ENCODE results near the gene ZSCAN18. TPM values are rescaled to one million over a fixed set of nuclear protein-coding genes. Genes with fewer than 3 reads are reported as not detected.

ZSCAN18 gene
- total RNA-seq, 2 donors from 2014 or later = 108 to 146 TPM

DNA sequence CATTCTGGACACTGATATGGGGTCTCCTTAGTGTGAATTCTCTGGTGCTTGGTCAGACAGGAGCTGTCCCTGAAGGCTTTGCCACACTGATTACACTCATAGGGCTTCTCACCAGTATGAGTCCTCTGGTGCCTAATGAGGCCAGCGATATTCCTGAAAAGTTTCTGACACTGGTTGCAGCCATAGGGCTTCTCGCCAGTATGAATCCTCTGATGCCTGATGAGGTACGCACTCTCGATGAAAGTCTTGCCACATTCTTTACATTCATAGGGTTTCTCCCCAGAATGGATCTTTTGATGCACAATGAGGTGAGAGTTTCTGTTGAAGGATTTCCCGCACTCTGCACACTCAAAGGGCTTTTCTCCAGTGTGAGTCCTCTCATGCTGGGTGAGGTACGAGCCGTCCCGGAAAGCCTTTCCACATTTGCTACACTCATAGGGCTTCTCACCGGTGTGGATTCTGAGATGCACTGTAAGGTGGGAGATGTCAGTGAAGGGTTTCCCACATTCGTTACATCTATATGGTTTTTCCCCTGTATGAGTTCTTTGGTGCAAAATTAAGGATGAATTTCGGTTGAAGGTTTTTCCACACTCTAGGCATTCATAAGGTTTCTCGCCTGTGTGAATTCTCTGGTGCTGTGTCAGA is 30.1 kb upstream of the ZSCAN18 start:
- intact Hi-C loops (cut with DNase I) = no loop called here
- Histone ChIP-seq H3K9me3 (peaks cover 18% of the 10 kb centered on the region), H3K36me3 (peaks cover 18 to 45% of the 10 kb centered on the region in 2 donors), H3K27me3 (replicated peaks; ENCODE audit: insufficient read depth) (no peaks in the 10 kb centered on the region), H3K4me1 (replicated peaks) (no peaks in the 10 kb centered on the region), H3K4me3 (no peak overlapping the region), H3K27ac (no peak overlapping the region)
- 97% methylated on average over 12 of the region's 12 CpGs for WGBS
- TF ChIP-seq POLR2AphosphoS5 (IDR thresholded peaks at IDR 0.05) (no peak), POLR2A (IDR thresholded peaks at IDR 0.05) (no peak)
- TF ChIP-seq, protein P1, sequence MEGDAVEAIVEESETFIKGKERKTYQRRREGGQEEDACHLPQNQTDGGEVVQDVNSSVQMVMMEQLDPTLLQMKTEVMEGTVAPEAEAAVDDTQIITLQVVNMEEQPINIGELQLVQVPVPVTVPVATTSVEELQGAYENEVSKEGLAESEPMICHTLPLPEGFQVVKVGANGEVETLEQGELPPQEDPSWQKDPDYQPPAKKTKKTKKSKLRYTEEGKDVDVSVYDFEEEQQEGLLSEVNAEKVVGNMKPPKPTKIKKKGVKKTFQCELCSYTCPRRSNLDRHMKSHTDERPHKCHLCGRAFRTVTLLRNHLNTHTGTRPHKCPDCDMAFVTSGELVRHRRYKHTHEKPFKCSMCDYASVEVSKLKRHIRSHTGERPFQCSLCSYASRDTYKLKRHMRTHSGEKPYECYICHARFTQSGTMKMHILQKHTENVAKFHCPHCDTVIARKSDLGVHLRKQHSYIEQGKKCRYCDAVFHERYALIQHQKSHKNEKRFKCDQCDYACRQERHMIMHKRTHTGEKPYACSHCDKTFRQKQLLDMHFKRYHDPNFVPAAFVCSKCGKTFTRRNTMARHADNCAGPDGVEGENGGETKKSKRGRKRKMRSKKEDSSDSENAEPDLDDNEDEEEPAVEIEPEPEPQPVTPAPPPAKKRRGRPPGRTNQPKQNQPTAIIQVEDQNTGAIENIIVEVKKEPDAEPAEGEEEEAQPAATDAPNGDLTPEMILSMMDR (IDR thresholded peaks at IDR 0.05) = no peak
- DNase-seq (ENCODE audit: low spot score) = no peak

DNA sequence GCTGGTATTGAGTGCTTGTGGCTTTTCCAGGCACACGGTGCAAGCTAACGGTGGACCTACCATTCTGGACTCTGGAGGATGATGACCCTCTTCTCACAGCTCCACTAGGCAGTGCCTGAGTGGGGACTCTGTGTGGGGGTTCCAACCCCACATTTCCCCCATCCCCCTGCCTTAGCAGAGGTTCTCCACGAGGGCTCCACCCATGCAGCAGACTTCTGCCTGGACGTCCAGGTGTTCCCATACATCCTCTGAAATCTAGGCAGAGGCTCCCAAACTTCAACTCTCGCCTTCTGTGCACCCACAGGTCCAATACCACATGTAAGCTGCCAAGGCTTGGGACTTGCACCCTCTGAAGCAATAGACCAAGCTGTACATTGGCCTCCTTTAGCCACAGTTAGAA is 25.3 kb upstream of the ZSCAN18 start:
- Histone ChIP-seq H3K9me3 (peaks cover 8% of the 10 kb centered on the region), H3K27me3 (replicated peaks; ENCODE audit: insufficient read depth) (no peaks in the 10 kb centered on the region)
- WGBS = 56% methylated on average over 5 of the region's 5 CpGs

DNA sequence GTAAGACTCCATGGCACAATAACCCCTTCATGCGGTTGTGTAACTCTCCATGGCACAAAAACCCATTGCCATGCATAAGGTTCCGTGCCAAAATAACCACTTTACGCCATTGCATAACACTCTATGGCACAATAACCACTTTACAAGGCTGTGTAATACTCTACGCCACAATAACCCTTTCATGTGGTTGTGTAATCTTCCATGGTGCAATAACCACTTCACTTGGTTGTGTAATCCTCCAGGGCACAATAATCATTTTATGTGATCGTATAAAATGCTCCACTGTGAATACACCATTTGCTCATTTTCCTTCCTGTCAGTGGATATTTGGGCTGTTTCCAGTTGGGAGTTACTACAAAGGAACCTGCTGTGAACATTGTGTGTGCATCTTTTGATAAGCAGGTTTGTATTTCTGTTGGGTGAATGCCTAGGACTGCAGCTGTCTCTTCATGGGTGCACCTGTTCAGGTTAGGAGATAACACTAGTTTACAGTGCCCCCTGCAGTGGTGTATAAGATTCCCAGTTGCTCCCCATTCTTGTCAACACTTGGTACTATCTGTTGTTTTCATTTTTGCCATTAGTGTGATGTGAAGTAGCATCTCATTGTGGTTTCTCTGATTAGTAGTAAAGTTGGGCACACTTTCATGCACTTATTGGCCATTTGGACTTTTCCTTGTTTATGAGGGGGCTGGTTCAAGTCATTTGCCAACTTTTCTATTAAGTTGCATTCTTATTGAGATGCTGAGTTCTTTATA is 21.1 kb upstream of the ZSCAN18 start:
- Histone ChIP-seq H3K36me3 (no peaks in the 10 kb centered on the region), H3K9me3 (no peaks in the 10 kb centered on the region), H3K27ac (no peak overlapping the region), H3K4me1 (replicated peaks) (no peaks in the 10 kb centered on the region), H3K4me3 (no peak overlapping the region), H3K27me3 (replicated peaks; ENCODE audit: insufficient read depth) (no peaks in the 10 kb centered on the region)
- DNase-seq (ENCODE audit: low spot score) = no peak
- intact Hi-C loops (cut with DNase I) = no loop called here
- 88% methylated on average over 5 of the region's 5 CpGs for WGBS
- TF ChIP-seq POLR2AphosphoS5 (IDR thresholded peaks at IDR 0.05) (no peak), POLR2A (IDR thresholded peaks at IDR 0.05) (no peak)
- TF ChIP-seq, protein P1 (IDR thresholded peaks at IDR 0.05) = no peak

More for the DNA sequence above, 25.3 kb upstream of the ZSCAN18 start:
- intact Hi-C loops (cut with DNase I) = no loop called here
- Histone ChIP-seq H3K4me3 (no peak overlapping the region), H3K36me3 (peaks cover 3 to 15% of the 10 kb centered on the region in 2 donors), H3K27ac (no peak overlapping the region), H3K4me1 (replicated peaks) (no peaks in the 10 kb centered on the region)
- no peak for DNase-seq (ENCODE audit: low spot score)
- no peak for TF ChIP-seq POLR2A (IDR thresholded peaks at IDR 0.05)
- no peak for TF ChIP-seq POLR2AphosphoS5 (IDR thresholded peaks at IDR 0.05)
- TF ChIP-seq, protein P1 (IDR thresholded peaks at IDR 0.05) = no peak

DNA sequence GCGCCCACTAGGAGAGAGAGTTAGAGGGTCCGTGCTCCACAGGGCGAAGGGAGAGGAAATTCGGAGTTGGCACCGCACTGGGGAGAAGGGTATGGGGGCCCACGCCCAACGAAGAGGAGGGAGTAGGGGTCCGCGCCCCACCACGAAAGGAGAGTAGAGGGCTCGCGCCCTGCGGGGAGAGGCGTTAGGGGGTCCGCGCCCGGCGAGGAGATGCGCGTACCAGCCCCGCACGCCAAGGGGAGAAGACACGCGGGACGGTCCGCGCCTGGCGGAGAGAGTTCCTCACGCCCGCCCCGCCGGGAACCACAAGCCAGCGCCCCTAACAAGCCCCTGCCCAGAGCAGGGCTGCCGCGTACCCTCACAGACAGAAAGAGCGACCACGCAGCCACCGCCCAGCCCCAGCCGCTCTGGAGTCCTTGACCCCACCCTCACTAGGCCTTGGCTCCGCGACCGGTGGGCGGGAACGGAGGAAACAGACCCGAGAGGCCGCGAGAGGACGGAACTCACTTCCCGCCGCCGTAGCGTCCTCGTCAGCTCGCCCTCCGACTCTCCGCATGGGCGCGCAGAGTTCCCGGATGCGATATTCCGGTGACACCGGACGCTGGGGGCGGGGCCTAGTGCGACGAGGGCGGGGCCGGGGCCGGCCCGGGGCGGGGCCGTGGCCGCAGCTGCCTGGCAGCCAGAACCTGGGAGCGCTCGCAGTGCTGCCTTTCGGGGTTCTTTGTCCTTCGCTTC is 20.0 kb upstream of the ZSCAN18 start:
- no peak overlapping the region for H3K27ac ChIP-seq
- no peaks in the 10 kb centered on the region for H3K4me1 ChIP-seq (replicated peaks)
- no peak overlapping the region for H3K4me3 ChIP-seq
- no peak for DNase-seq (ENCODE audit: low spot score)
- intact Hi-C loops (cut with DNase I) = no loop called here
- H3K9me3 ChIP-seq = no peaks in the 10 kb centered on the region
- H3K27me3 ChIP-seq (replicated peaks; ENCODE audit: insufficient read depth) = no peaks in the 10 kb centered on the region
- 8% methylated on average over 72 of the region's 77 CpGs for WGBS
- no peak for TF ChIP-seq POLR2AphosphoS5 (IDR thresholded peaks at IDR 0.05)
- TF ChIP-seq, protein P1 (IDR thresholded peaks at IDR 0.05) = no peak
- H3K36me3 ChIP-seq = no peaks in the 10 kb centered on the region
